Lower leg skin (tissue), 4 donors: ENCODE results near the gene SH2D2A. TPM values are rescaled to one million over a fixed set of nuclear protein-coding genes. Genes with fewer than 3 reads are reported as not detected.

Experiments used
- DNase-seq, 2 donors: peaks; one replicate each; pipeline ENCODE4 v3.0.0-alpha.2; 2019; ENCODE audit warnings: low spot score in 2 of 2
- H3K4me3 ChIP-seq: fragments of 200-600 bp; sonication (generic); 2 replicates; pipeline ENCODE4 v1.5.1; 2017; ENCODE audit warnings: mild to moderate bottlenecking, low read depth; ENCODE audit not compliant: poor library complexity, severe bottlenecking
- CTCF ChIP-seq, 3 donors: fragments of 450-650 bp; IDR thresholded peaks; one replicate each; pipeline ENCODE4 v1.5.1; 2016; ENCODE audit warnings: antibody characterized with exemption in 3 of 3, mild to moderate bottlenecking in 3 of 3, moderate library complexity in 2 of 3
- POLR2A ChIP-seq, 2 donors: fragments of 450-650 bp; IDR thresholded peaks; one replicate each; pipeline ENCODE4 v1.6.1; 2016 to 2017; ENCODE audit warnings: antibody characterized with exemption in 2 of 2, mild to moderate bottlenecking in 1 of 2, moderate library complexity in 1 of 2
- WGBS, 2 donors: methylation state at CpG; one replicate each; pipeline ENCODE4 v1.1.5; 2018; 5-methylcytosine and 5-hydroxymethylcytosine counted together
- intact Hi-C: fragments of 100-400 bp; cut with DNase I; formaldehyde crosslinking; loops from one replicate; pipeline ENCODE4 v1.15.0; 2023; ENCODE audit warnings: low total_unique reads
- total RNA-seq, 4 donors: library from RNA; depleted of rRNA; stranded (reverse); fragments of >200 nt; gene quantifications; one replicate each; pipeline ENCODE4 v1.1.0, GENCODE V29; 2016

SH2D2A gene
- total RNA-seq, 4 donors from 2014 or later = 1.5 TPM; not detected in 3

DNA sequence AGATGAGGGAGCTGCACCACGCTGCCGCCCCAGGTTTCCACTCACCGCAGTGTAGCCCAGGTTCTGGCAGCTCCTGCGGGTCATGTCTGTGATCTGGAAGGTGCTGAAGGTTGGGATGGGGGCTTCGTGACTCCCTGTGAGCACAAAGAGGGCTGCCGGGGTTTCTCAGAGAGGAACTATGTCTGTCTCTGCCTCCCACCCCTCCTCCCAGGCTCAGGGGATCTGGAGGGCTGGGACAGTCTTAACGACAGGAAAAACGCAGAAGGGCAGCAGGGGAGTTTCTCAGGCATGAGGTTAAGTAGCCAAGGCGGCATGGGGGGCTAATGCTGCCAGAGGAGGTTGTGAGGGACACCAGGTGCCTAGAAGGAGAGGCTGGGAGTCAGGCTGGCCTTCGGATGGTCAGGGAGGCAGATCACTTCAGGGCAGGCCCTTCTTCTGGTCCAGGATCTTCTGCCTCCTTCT, 656 bp downstream of the SH2D2A start:
- intact Hi-C loops = no loop called here
- WGBS, 2 donors = 71 to 72% methylated on average over 8 to 10 of the region's 10 CpGs
- no peak for DNase-seq

GRCh38 chr1:156815307-156815826, 1.3 kb downstream of the SH2D2A start:
- 59 to 71% methylated on average over 5 of the region's 5 CpGs for WGBS, 2 donors
- intact Hi-C loops = no loop called here
- DNase-seq = no peak
- H3K4me3 ChIP-seq = no peak overlapping the region
- TF ChIP-seq CTCF (IDR thresholded peaks at IDR 0.05) = no peak
- TF ChIP-seq POLR2A (IDR thresholded peaks at IDR 0.05) = no peak

More for the DNA sequence above, 656 bp downstream of the SH2D2A start:
- TF ChIP-seq CTCF (IDR thresholded peaks at IDR 0.05) (no peak), POLR2A (IDR thresholded peaks at IDR 0.05) (no peak)
- H3K4me3 ChIP-seq = no peak overlapping the region

GRCh38 chr1:156814571-156815260, 1.9 kb downstream of the SH2D2A start:
- no peak overlapping the region for H3K4me3 ChIP-seq
- TF ChIP-seq CTCF (IDR thresholded peaks at IDR 0.05) = no peak
- TF ChIP-seq POLR2A (IDR thresholded peaks at IDR 0.05) = no peak
- DNase-seq = no peak
- intact Hi-C loops = no loop called here
- 47 to 54% methylated on average over 7 of the region's 7 CpGs for WGBS, 2 donors

GRCh38 chr1:156813750-156814570, 2.7 kb downstream of the SH2D2A start:
- intact Hi-C loops = no loop called here
- 3 to 37% methylated on average over 17 to 40 of the region's 60 CpGs for WGBS, 2 donors
- TF ChIP-seq POLR2A (IDR thresholded peaks at IDR 0.05) (no peak), CTCF (IDR thresholded peaks at IDR 0.05) (no peak)
- peak in 1 of 2 donors; percentile 90 for DNase-seq
- H3K4me3 ChIP-seq = peak overlapping the region; percentile 8

GRCh38 chr1:156813298-156813697, 3.4 kb downstream of the SH2D2A start:
- intact Hi-C loops = no loop called here
- no peak overlapping the region for H3K4me3 ChIP-seq
- WGBS, 2 donors = 53 to 59% methylated on average over 10 of the region's 10 CpGs
- TF ChIP-seq CTCF (IDR thresholded peaks at IDR 0.05) (no peak), POLR2A (IDR thresholded peaks at IDR 0.05) (no peak)
- DNase-seq = no peak
